GM19239 (cell line): Measurements from ENCODE around the gene CDON.
"Not testable (repeated sequence)": the region's sequence is repeated elsewhere in the genome, so short reads cannot be mapped to it uniquely, and the experiment has no call there.

Experiments
- DNase-seq: peaks from one replicate; pipeline ENCODE4 v3.0.0; 2011; ENCODE audit warnings: low spot score; ENCODE audit not compliant: insufficient read length
- FAIRE-seq: peaks from 2 replicates; lab custom pipeline; 2011; peaks lifted over from hg19 to GRCh38; lab: Jason Lieb, UNC

The CDON gene

DNA sequence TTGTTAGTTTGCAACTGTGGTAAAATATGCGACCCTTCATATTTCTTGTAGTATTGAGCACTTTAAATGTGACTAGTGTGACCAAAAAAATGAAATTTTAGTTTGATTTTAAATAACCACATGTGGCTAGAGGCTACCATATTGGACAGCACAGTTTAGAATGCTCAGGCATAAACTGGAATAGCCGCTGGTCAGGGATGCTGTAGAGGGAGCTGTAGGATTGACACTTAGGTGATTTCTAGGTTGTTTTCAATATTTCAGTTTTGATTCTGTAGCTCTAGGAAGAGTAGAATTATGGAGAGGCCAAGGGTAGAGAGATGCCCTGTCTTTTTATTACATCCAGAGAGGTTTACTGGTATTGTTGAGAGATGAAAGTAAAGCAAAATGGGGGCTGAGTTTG is 127.6 kb downstream of the CDON start:
- DNase-seq (no peak), FAIRE-seq (no peak)

- DNase-seq (no peak), FAIRE-seq (no peak)
Measured at GRCh38 chr11:125934473-125934872, 128.2 kb downstream of the CDON start.

DNA sequence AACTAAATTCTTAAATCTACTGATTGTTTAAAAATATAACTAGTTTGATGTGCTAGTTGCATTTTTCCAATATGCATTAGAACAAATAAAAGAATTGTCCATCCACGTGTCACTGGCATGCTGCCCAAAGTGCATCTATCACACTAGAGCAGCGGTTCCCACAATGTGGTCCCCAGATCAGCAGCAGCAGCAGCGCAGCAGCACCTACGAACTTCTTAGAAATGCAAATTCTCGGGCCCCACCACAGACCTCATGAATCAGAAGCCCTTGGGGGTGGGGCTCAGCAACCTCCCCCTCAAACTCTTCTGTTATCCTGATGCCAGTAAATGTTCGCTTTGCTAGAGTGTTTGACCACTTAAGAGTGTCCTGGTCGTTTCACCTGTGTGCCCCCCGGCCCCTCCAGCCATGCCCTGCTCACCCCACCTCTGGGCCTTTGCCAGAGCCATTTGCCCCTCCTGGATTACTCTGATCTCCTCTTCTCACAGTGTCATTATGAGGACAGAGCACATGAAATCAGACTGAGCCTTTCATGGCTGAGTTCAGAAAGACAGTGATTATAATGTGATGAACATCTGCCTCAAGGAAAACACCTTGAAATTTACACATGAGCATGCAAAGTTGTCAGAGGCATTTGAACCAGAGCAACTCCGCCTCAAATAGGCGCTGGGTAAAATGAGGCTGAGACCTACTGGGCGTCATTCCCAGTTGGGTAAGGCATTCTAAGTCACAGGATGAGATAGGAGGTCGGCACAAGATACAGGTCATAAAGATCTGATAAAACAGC is 129.4 kb downstream of the CDON start:
- DNase-seq = no peak
- FAIRE-seq = no peak

DNA sequence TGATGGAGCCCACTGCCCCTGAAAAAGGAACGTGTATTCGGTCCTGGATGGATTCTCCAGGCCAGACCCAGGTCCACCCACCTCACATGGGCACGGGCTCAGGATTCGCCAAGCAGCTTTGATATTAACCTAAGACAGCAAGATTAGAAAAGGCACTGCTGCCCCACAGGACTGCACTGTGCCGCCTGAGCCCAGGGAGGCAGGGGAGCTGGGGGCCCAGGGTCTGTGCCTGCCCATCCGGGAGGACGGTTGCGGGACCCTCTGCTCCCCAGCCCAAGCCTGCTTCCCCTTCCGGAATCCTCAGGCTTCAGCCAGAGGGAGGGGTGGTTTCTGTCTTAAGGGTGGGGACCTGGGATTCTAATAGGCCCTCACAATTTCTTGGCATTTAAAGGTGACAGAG is 130.4 kb downstream of the CDON start:
- FAIRE-seq = no peak
- no peak for DNase-seq

DNA sequence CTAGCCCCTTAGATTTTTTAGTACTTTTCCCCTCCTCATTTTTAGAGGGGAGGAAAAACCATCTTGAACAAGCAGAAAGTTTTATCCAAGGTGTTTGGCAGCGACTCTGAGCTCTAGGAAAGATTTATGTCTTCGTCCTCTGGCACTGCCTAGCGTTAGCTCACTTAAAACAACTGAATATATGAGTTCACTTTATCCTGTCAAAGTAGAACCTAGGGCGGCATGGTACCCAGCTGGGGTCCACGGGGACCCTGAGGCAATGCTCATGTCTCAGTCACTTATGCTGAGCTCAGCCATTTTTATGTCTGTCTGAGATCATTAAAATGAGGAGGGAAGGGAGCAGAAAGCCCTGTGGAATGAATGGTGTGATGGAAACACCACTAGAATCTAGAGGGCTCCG is 131.0 kb downstream of the CDON start:
- DNase-seq = no peak
- no peak for FAIRE-seq

- FAIRE-seq (no peak), DNase-seq (no peak)
Measured at GRCh38 chr11:125931116-125931515, 131.6 kb downstream of the CDON start.

DNA sequence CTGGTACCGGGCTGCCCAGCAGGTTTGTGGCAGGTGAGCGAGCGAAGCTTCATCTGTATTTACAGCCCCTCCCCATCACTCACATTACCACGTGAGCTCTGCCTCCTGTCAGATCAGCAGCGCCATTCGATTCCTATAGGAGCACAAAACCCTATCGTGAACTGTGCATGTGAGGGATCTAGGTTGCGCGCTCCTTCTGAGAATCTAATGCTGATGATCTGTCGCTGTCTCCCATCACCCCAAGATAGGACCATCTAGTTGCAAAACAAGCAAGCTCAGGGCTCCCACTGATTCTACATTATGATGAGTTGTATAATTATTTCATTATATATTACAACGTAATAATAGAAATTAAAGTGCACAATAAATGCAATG is 132.6 kb downstream of the CDON start:
- no peak for FAIRE-seq
- no peak for DNase-seq

GRCh38 chr11:125929445-125930075 is 133.1 kb downstream of the CDON start:
- FAIRE-seq = no peak
- no peak for DNase-seq

DNA sequence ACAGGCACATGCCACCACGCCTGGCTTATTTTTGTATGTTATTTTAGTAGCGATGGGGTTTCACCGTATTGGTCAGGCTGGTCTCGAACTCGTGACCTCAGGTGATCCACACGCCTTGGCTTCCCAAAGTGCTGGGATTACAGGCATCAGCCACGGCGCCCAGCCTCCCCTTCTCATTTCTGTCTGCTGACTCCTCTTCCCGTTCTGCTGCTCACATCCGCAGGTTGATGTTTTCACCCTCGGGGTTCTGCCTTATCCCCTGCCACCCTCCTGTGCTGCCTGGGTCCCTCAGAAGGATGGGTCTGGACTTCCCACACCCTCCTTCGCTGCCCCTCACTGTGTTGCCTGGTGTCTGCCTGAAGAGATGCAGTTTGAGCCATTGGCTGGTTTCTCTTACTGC is 136.0 kb downstream of the CDON start:
- DNase-seq = no peak
- FAIRE-seq = no peak

DNA sequence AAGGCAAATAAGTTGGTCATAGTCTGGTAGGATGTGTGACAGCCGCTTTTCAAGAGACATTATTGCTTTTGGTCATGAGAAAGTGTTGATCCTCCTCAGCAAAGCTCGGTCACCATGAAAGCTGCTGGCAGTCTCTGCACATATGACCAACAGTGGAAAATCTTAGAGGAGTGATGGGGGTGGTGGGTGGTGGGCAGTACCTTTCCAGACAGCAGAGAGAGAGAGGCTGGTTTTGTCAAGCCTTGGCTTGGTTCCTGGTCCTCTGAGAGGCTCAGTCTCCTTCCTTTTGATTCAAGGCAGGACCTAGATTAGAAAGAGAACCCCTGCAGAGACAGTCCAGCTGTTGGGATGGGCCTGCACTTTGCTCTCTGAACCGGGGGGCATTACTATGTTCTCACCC is 136.9 kb downstream of the CDON start:
- DNase-seq (no peak), FAIRE-seq (no peak)

DNA sequence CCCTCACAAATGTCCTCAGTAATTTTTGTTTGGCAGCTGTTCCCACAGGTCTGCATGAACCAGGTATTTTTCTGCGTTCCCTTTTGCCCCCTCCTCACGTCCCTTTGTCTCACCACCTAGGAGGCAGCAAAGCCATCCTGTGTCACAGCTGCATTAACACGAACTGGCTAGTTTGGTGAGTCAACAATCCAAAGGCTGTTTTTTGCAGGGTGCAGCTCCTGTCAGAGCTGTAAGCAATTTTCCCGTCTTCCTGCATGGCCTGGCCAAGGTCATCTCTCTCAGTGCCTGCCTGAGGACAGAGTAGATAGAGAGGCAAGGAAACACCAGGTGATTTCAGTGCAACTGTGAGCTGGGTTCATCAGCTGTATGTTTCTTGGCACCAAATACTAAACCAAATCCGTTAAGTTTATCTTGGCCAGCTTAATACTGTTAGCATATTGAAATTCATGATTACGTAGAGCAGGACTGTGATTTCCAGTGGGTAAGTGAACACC is 137.4 kb downstream of the CDON start:
- FAIRE-seq (no peak), DNase-seq (no peak)

GRCh38 chr11:125924384-125925007 is 138.2 kb downstream of the CDON start:
- no peak for DNase-seq
- no peak for FAIRE-seq

DNA sequence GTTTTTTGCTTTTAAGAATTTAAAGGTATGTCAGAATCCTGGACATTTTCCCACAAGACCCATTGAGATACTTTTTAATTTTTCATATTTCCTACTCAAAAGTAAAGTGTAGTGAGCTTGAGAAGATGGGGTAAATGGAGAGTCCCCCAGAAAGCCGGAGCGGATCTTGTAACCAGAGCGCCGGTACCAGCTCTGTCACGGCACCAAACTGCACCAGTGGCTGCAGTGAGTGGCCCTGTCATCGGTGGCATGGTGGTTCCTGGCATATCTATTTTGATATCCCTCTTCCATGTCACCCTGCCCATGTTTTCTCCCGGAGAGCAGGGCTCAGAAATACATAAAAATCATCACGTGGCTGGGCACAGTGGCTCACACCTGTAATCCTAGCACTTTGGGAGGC is 139.0 kb downstream of the CDON start:
- no peak for FAIRE-seq
- no peak for DNase-seq

DNA sequence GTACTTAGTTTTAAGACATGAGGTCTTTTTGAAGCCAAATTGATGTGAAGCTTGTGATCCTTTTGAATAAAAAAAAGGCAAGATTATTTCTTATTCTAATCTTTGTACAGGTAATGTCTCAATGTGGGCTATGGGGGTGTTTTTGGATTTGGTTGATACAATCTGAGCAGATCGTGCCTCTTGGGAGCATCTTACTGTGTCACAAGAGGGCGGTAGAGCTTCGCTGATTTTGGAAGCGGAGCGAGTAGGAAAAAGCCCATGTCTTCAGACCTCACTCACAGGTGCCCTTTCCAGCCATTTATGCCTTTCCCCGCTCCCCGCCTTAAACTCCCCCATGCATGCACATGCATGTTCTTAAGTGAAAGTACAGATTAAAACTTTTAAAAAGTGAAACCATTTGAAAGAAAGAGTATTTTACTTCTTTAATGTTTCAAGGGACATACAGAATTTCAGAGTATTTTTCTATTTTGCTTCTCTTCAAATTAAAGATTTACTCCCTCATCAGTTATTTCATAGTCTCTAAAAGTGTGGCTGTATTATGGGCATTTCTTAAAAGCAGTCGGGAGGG is 139.6 kb downstream of the CDON start:
- DNase-seq (peak; percentile 56), FAIRE-seq (peak; percentile 86)

DNA sequence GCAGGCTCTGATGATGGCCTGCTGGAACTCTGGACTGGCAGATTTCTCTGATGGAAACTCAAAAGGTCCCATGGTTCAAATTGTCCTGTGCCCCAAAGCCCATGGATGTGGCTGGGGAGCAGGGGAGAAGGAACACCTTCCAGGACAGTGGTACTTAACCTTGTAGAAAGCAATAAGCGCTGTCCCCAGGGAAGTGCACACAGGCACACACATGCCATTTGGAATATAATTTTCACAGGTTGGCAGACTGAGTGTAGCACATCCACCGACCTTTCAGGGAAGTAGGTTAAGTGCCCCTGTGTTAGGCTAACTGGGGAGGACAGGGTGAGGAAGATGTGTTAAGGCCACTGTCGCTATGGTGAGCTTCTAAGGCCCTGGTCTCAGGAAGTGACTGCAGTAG is 140.5 kb downstream of the CDON start:
- no peak for FAIRE-seq
- DNase-seq = no peak

DNA sequence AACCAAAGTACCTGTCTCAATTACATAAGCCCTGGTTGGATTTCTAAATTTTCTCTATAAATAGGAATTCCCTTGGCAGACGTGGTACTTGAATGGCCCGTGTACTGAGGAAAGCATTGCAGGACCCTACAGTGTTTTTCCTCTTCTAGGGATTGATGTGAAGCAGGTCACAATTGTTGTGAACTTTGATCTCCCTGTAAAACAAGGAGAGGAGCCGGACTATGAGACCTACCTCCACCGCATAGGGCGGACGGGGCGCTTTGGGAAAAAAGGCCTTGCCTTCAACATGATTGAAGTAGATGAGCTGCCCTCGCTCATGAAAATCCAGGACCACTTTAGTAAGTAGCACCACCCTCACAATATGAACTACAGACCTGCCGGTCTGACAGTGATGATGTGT is 141.6 kb downstream of the CDON start:
- DNase-seq = no peak
- no peak for FAIRE-seq

GRCh38 chr11:125918140-125918840 is 144.4 kb downstream of the CDON start:
- FAIRE-seq (no peak), DNase-seq (no peak)

- DNase-seq = no peak
- FAIRE-seq = no peak
Measured at GRCh38 chr11:125916683-125917347, 145.9 kb downstream of the CDON start.

GRCh38 chr11:125914601-125915000 is 148.1 kb downstream of the CDON start:
- DNase-seq, FAIRE-seq: not testable (repeated sequence)
